BJ (cell line): ENCODE measurements around the gene NAA60. TPM values are rescaled to one million over a fixed set of nuclear protein-coding genes. Genes with fewer than 3 reads are reported as not detected.
"Not testable (repeated sequence)": the region's sequence is repeated elsewhere in the genome, so short reads cannot be mapped to it uniquely, and the experiment has no call there.

Experiments
- CTCF ChIA-PET: fragments of 350-600 bp; formaldehyde crosslinking; extraction: SDS; loops from one replicate; lab custom pipeline; 2021; ENCODE audit warnings: antibody characterized with exemption, inconsistent platforms; lab: Yijun Ruan, JAX
- POLR2A ChIA-PET: fragments of 300-600 bp; sonication (Branson Sonifier 250); formaldehyde crosslinking; extraction: SDS; loops from one replicate; lab custom pipeline; 2021; ENCODE audit warnings: antibody characterized with exemption; lab: Charles Lee
- DNase-seq: peaks from one replicate; pipeline ENCODE4 v3.0.0-alpha.2; 2011; ENCODE audit warnings: low read depth
- H3K27me3 ChIP-seq: 2 replicates; pipeline ENCODE4 v1.6.0; 2011; ENCODE audit warnings: low read length; ENCODE audit not compliant: control insufficient read depth, insufficient read depth
- H3K36me3 ChIP-seq: 2 replicates; pipeline ENCODE4 v1.5.1; 2011; ENCODE audit warnings: low read length; ENCODE audit not compliant: control insufficient read depth, insufficient read depth
- H3K4me3 ChIP-seq: 2 replicates; pipeline ENCODE4 v1.5.1; 2011; ENCODE audit warnings: low read depth, mild to moderate bottlenecking, control low read depth, low read length
- CTCF ChIP-seq: IDR thresholded peaks from 2 replicates; pipeline ENCODE4 v1.5.1; 2011; ENCODE audit warnings: low read depth, mild to moderate bottlenecking, control low read depth, inconsistent platforms, low read length, moderate library complexity; ENCODE audit not compliant: insufficient read depth
- polyA plus RNA-seq: library from polyadenylated mRNA; depleted of rRNA; stranded (reverse); fragments of >200 nt; gene quantifications from 2 replicates; pipeline ENCODE4 v1.2.3, GENCODE V29; 2011

Gene NAA60
- polyA plus RNA-seq, 1 experiment: 21.7 TPM

GRCh38 chr16:3474136-3474779 lies 30.8 kb downstream of the NAA60 start:
- H3K36me3 ChIP-seq: peaks cover 5% of the 10 kb centered on the region
- H3K27me3 ChIP-seq: no peaks in the 10 kb centered on the region
- no peak for TF ChIP-seq CTCF
- CTCF ChIA-PET: no interaction called here
- H3K4me3 ChIP-seq: no peak overlapping the region
- POLR2A ChIA-PET: no interaction called here
- DNase-seq: no peak

- POLR2A ChIA-PET, H3K4me3 ChIP-seq, DNase-seq, H3K27me3 ChIP-seq, H3K36me3 ChIP-seq, CTCF ChIA-PET: not testable (repeated sequence)
These were observed 31.4 kb downstream of the NAA60 start for GRCh38 chr16:3474870-3475269.

GRCh38 chr16:3475604-3476375 lies 32.3 kb downstream of the NAA60 start:
- Histone ChIP-seq H3K27me3 (no peaks in the 10 kb centered on the region), H3K4me3 (no peak overlapping the region), H3K36me3 (peaks cover 8% of the 10 kb centered on the region)
- CTCF ChIA-PET: no interaction called here
- no peak for DNase-seq
- POLR2A ChIA-PET: no interaction called here
- TF ChIP-seq CTCF: no peak

GRCh38 chr16:3476409-3476808 lies 32.9 kb downstream of the NAA60 start:
- ChIA-PET CTCF (no interaction called here), POLR2A (no interaction called here)
- H3K27me3 ChIP-seq: no peaks in the 10 kb centered on the region
- no peak for DNase-seq
- peaks cover 12% of the 10 kb centered on the region for H3K36me3 ChIP-seq
- TF ChIP-seq CTCF: no peak
- no peak overlapping the region for H3K4me3 ChIP-seq

- ChIA-PET POLR2A (no interaction called here), CTCF (no interaction called here)
- H3K36me3 ChIP-seq: peaks cover 25% of the 10 kb centered on the region
- DNase-seq: no peak
- no peaks in the 10 kb centered on the region for H3K27me3 ChIP-seq
- TF ChIP-seq CTCF: no peak
- H3K4me3 ChIP-seq: no peak overlapping the region
These were observed 34.9 kb downstream of the NAA60 start for GRCh38 chr16:3478242-3478925.
